Activated naive CD8-positive, alpha-beta T cell treated with anti-CD3 and anti-CD28 coated beads for 36 hours (primary cell): ENCODE measurements around the gene MYCL. TPM values are rescaled to one million over a fixed set of nuclear protein-coding genes. Genes with fewer than 3 reads are reported as not detected.

Experiments
- DNase-seq: peaks from one replicate; pipeline ENCODE4 v3.0.0; 2021
- H3K27ac Mint-ChIP-seq: one replicate; pipeline ENCODE4 v1.8.0; 2022; ENCODE audit warnings: mild to moderate bottlenecking, moderate library complexity, mixed read lengths
- H3K27me3 Mint-ChIP-seq: one replicate; pipeline ENCODE4 v1.8.0; 2022; ENCODE audit warnings: mild to moderate bottlenecking, mixed read lengths
- H3K36me3 Mint-ChIP-seq: one replicate; pipeline ENCODE4 v1.8.0; 2021; ENCODE audit warnings: mild to moderate bottlenecking, mixed read lengths
- H3K4me1 Mint-ChIP-seq: one replicate; pipeline ENCODE4 v1.8.0; 2021; ENCODE audit warnings: mixed read lengths
- H3K4me3 Mint-ChIP-seq: one replicate; pipeline ENCODE4 v1.8.0; 2022; ENCODE audit warnings: mild to moderate bottlenecking, moderate library complexity, mixed read lengths
- H3K9me3 Mint-ChIP-seq: one replicate; pipeline ENCODE4 v1.8.0; 2022; ENCODE audit warnings: mixed read lengths
- total RNA-seq, 2 experiments: library from RNA; stranded (reverse); gene quantifications; one replicate each; pipeline ENCODE4 v1.2.3, GENCODE V29; 2021

The MYCL gene
- total RNA-seq, 2 experiments from 2014 or later, result 0.08 to 0.20 TPM

- H3K4me3 Mint-ChIP-seq, result no peak overlapping the region
- H3K9me3 Mint-ChIP-seq, result no peaks in the 10 kb centered on the region
- no peak overlapping the region for H3K27ac Mint-ChIP-seq
- H3K36me3 Mint-ChIP-seq, result peaks cover 28% of the 10 kb centered on the region
- no peaks in the 10 kb centered on the region for H3K27me3 Mint-ChIP-seq
- peaks cover 20% of the 10 kb centered on the region for H3K4me1 Mint-ChIP-seq
- no peak for DNase-seq
These were observed 44.4 kb downstream of the MYCL start for GRCh38 chr1:39857126-39857878.

GRCh38 chr1:39854738-39855137, 47.0 kb downstream of the MYCL start:
- Mint-ChIP-seq H3K4me1 (peaks cover 22% of the 10 kb centered on the region), H3K4me3 (no peak overlapping the region), H3K9me3 (no peaks in the 10 kb centered on the region), H3K27me3 (no peaks in the 10 kb centered on the region), H3K36me3 (peaks cover 26% of the 10 kb centered on the region), H3K27ac (peak overlapping the region; percentile 56)
- DNase-seq, result peak; percentile 25

GRCh38 chr1:39854314-39854713, 47.4 kb downstream of the MYCL start:
- H3K36me3 Mint-ChIP-seq, result peaks cover 27% of the 10 kb centered on the region
- H3K4me1 Mint-ChIP-seq, result peaks cover 22% of the 10 kb centered on the region
- DNase-seq, result no peak
- no peaks in the 10 kb centered on the region for H3K27me3 Mint-ChIP-seq
- H3K9me3 Mint-ChIP-seq, result no peaks in the 10 kb centered on the region
- no peak overlapping the region for H3K4me3 Mint-ChIP-seq
- H3K27ac Mint-ChIP-seq, result no peak overlapping the region

GRCh38 chr1:39852876-39853275, 48.8 kb downstream of the MYCL start:
- Mint-ChIP-seq H3K27me3 (no peaks in the 10 kb centered on the region), H3K4me1 (peaks cover 21% of the 10 kb centered on the region), H3K27ac (no peak overlapping the region), H3K4me3 (no peak overlapping the region), H3K9me3 (no peaks in the 10 kb centered on the region), H3K36me3 (peaks cover 33% of the 10 kb centered on the region)
- DNase-seq, result no peak

- Mint-ChIP-seq H3K27me3 (no peaks in the 10 kb centered on the region), H3K27ac (no peak overlapping the region), H3K4me3 (no peak overlapping the region), H3K4me1 (peaks cover 21% of the 10 kb centered on the region), H3K9me3 (no peaks in the 10 kb centered on the region), H3K36me3 (peaks cover 35% of the 10 kb centered on the region)
- DNase-seq, result no peak
These were observed 49.4 kb downstream of the MYCL start for GRCh38 chr1:39852214-39852791.

GRCh38 chr1:39850606-39851216, 51.0 kb downstream of the MYCL start:
- H3K27ac Mint-ChIP-seq, result peak overlapping the region; percentile 2
- DNase-seq, result no peak
- peaks cover 35% of the 10 kb centered on the region for H3K4me1 Mint-ChIP-seq
- H3K36me3 Mint-ChIP-seq, result peaks cover 38% of the 10 kb centered on the region
- no peaks in the 10 kb centered on the region for H3K27me3 Mint-ChIP-seq
- H3K9me3 Mint-ChIP-seq, result no peaks in the 10 kb centered on the region
- H3K4me3 Mint-ChIP-seq, result no peak overlapping the region

GRCh38 chr1:39849203-39849602, 52.5 kb downstream of the MYCL start:
- no peak overlapping the region for H3K27ac Mint-ChIP-seq
- peaks cover 37% of the 10 kb centered on the region for H3K4me1 Mint-ChIP-seq
- H3K4me3 Mint-ChIP-seq, result no peak overlapping the region
- H3K27me3 Mint-ChIP-seq, result no peaks in the 10 kb centered on the region
- DNase-seq, result no peak
- peaks cover 38% of the 10 kb centered on the region for H3K36me3 Mint-ChIP-seq
- H3K9me3 Mint-ChIP-seq, result no peaks in the 10 kb centered on the region

- Mint-ChIP-seq H3K36me3 (peaks cover 43% of the 10 kb centered on the region), H3K4me3 (no peak overlapping the region), H3K4me1 (peaks cover 43% of the 10 kb centered on the region), H3K27me3 (no peaks in the 10 kb centered on the region), H3K9me3 (no peaks in the 10 kb centered on the region), H3K27ac (no peak overlapping the region)
- no peak for DNase-seq
These were observed 53.8 kb downstream of the MYCL start for GRCh38 chr1:39847940-39848339.

- H3K9me3 Mint-ChIP-seq, result no peaks in the 10 kb centered on the region
- H3K4me3 Mint-ChIP-seq, result no peak overlapping the region
- peak overlapping the region; percentile 43 for H3K27ac Mint-ChIP-seq
- H3K4me1 Mint-ChIP-seq, result peaks cover 54% of the 10 kb centered on the region
- H3K27me3 Mint-ChIP-seq, result no peaks in the 10 kb centered on the region
- peaks cover 55% of the 10 kb centered on the region for H3K36me3 Mint-ChIP-seq
- DNase-seq, result no peak
These were observed 54.9 kb downstream of the MYCL start for GRCh38 chr1:39846796-39847195.

- peaks cover 61% of the 10 kb centered on the region for H3K36me3 Mint-ChIP-seq
These were observed 55.8 kb downstream of the MYCL start for GRCh38 chr1:39845569-39846566.

More at GRCh38 chr1:39845569-39846566, 55.8 kb downstream of the MYCL start:
- Mint-ChIP-seq H3K27ac (peak overlapping the region; percentile 84), H3K4me1 (peaks cover 60% of the 10 kb centered on the region), H3K27me3 (no peaks in the 10 kb centered on the region), H3K4me3 (no peak overlapping the region), H3K9me3 (no peaks in the 10 kb centered on the region)
- peak; percentile 81 for DNase-seq

Other genes starting within 250 kb of the MYCL start
- under 1 TPM in 1 of 2 experiments, not detected in 1; 0.32 TPM for gene NT5C1A, start 229.8 kb downstream of the MYCL start, total RNA-seq
- gene HPCAL4, start 210.5 kb downstream of the MYCL start, total RNA-seq, result 1 to 10 TPM; 1.8 to 2.2 TPM
- 10 to 100 TPM; 66.9 to 68.0 TPM for gene PPIE, start 163.0 kb downstream of the MYCL start, total RNA-seq
- 1 to 10 TPM; 3.8 to 5.7 TPM for gene OXCT2, start 130.6 kb downstream of the MYCL start, total RNA-seq
- under 1 TPM; 0.12 to 0.20 TPM for gene BMP8B, start 113.1 kb downstream of the MYCL start, total RNA-seq
- gene TRIT1, start 18.4 kb downstream of the MYCL start, total RNA-seq, result 10 to 100 TPM; 42.3 to 44.0 TPM
- gene MFSD2A, start 53.2 kb upstream of the MYCL start, total RNA-seq, result 10 to 100 TPM; 20.2 to 22.3 TPM
- gene CAP1, start 138.8 kb upstream of the MYCL start, total RNA-seq, result 100 to 1,000 TPM; 483 to 504 TPM
- gene PPT1, start 195.3 kb upstream of the MYCL start, total RNA-seq, result 10 to 100 TPM; 87.5 to 93.7 TPM